Measurements from ENCODE around the gene GLTP.

GLTP gene

GRCh38 chr12:109844091-109844490 is 36.2 kb downstream of the GLTP start:
- no peaks in the 10 kb centered on the region for H3K9me3 ChIP-seq
- no peak overlapping the region for H3K4me3 ChIP-seq (ENCODE audit: low read depth in 1 of 2, low read length in 1 of 2)
- H3K4me1 ChIP-seq (ENCODE audit: control insufficient read depth in 1 of 2, insufficient read depth in 1 of 2, low read depth in 1 of 2, low read length in 1 of 2): peaks cover 41 to 44% of the 10 kb centered on the region in 2 experiments
- H3K27ac ChIP-seq: no peak overlapping the region
- TF ChIP-seq CTCF (IDR thresholded peaks at IDR 0.05): no peak
- H3K36me3 ChIP-seq: no peaks in the 10 kb centered on the region
- H3K27me3 ChIP-seq: no peaks in the 10 kb centered on the region

DNA sequence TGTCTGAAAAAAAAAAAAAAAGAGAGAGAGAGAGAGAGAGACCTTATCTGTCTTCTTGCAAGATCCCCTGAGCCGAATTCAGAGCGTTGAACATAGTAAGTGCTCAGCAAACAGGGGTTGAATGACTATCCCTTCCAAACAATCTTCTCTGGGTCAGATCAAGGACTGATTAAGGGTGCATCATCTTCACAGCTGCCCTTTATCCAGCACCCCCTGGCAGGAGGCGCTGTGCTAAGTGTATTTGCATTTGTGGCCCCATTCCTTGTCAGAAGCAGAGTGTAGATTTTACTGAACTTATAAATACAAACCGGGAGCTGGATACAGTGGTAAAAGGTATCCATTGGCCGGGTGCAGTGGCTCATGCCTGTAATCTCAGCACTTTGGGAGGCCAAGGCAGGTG is 38.3 kb downstream of the GLTP start:
- no peaks in the 10 kb centered on the region for H3K9me3 ChIP-seq
- no peak overlapping the region for H3K27ac ChIP-seq
- H3K36me3 ChIP-seq: no peaks in the 10 kb centered on the region
- H3K4me1 ChIP-seq (ENCODE audit: control insufficient read depth in 1 of 2, insufficient read depth in 1 of 2, low read depth in 1 of 2, low read length in 1 of 2): peaks cover 31 to 35% of the 10 kb centered on the region in 2 experiments
- H3K4me3 ChIP-seq (ENCODE audit: low read depth in 1 of 2, low read length in 1 of 2): no peak overlapping the region
- no peaks in the 10 kb centered on the region for H3K27me3 ChIP-seq
- TF ChIP-seq CTCF (IDR thresholded peaks at IDR 0.05): no peak

DNA sequence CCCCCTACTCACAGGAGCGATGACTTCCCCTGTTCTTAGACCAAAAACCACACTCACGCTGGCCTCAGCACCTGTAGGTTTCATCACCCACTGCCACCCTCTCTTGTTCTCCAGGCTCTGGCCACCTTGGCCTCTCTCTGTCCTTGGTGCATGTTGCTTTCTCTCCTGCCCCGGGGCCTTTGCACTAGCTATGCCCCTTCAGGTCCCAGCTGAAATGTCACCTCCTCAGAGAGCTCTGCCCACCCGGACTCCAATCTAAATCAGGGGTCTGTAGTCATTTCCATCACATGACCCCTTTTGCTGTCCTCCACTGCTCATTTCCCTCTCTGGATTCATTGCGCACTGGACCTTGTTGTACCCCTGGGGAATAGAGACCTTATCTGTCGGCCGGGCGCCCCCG is 39.0 kb downstream of the GLTP start:
- TF ChIP-seq CTCF (IDR thresholded peaks at IDR 0.05): no peak
- H3K27me3 ChIP-seq: no peaks in the 10 kb centered on the region
- peaks cover 25 to 28% of the 10 kb centered on the region in 2 experiments for H3K4me1 ChIP-seq (ENCODE audit: control insufficient read depth in 1 of 2, insufficient read depth in 1 of 2, low read depth in 1 of 2, low read length in 1 of 2)
- H3K9me3 ChIP-seq: no peaks in the 10 kb centered on the region
- no peak overlapping the region for H3K27ac ChIP-seq
- H3K36me3 ChIP-seq: no peaks in the 10 kb centered on the region
- H3K4me3 ChIP-seq (ENCODE audit: low read depth in 1 of 2, low read length in 1 of 2): no peak overlapping the region

- H3K27ac ChIP-seq: no peak overlapping the region
- H3K4me1 ChIP-seq (ENCODE audit: control insufficient read depth in 1 of 2, insufficient read depth in 1 of 2, low read depth in 1 of 2, low read length in 1 of 2): peaks cover 16 to 20% of the 10 kb centered on the region in 2 experiments
- H3K36me3 ChIP-seq: no peaks in the 10 kb centered on the region
- no peak for TF ChIP-seq CTCF (IDR thresholded peaks at IDR 0.05)
- H3K9me3 ChIP-seq: no peaks in the 10 kb centered on the region
- H3K4me3 ChIP-seq (ENCODE audit: low read depth in 1 of 2, low read length in 1 of 2): no peak overlapping the region
- peaks cover 8% of the 10 kb centered on the region for H3K27me3 ChIP-seq
Measured at GRCh38 chr12:109840305-109841074, 39.9 kb downstream of the GLTP start.

DNA sequence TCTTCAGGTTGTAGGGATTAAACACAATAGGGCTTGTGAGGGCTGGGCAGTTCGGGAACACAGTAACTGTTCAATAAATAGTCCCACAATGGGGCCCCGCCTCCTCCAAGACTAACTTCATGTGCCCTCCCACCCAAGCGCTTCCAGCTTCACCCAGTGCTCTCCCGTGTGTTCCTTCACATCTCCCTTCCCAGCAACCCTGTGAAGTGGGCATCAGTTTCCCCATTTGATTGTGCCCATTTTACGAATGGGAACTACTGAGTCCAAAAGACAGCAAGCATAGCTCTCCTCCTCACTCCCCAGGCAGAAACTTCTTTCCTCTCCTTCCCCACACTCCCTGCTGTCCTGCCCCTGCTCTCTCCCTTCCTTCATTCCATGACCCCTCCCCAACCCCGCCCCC is 40.9 kb downstream of the GLTP start:
- H3K36me3 ChIP-seq: no peaks in the 10 kb centered on the region
- no peak overlapping the region for H3K27ac ChIP-seq
- no peaks in the 10 kb centered on the region for H3K9me3 ChIP-seq
- no peak for TF ChIP-seq CTCF (IDR thresholded peaks at IDR 0.05)
- H3K4me1 ChIP-seq (ENCODE audit: control insufficient read depth in 1 of 2, insufficient read depth in 1 of 2, low read depth in 1 of 2, low read length in 1 of 2): peaks cover 9 to 12% of the 10 kb centered on the region in 2 experiments
- no peak overlapping the region for H3K4me3 ChIP-seq (ENCODE audit: low read depth in 1 of 2, low read length in 1 of 2)
- peaks cover 18% of the 10 kb centered on the region for H3K27me3 ChIP-seq
